Prostate gland (tissue), 2 donors: Measurements from ENCODE around the gene SFRP5.

Experiments
- CTCF ChIP-seq, 4 experiments: fragments of 200-600 bp in 2 of 4; fragments of 450-650 bp in 2 of 4; sonication (generic) in 2 of 4; IDR thresholded peaks; 1 replicate in 3 of 4; 2 replicates in 1 of 4; pipeline ENCODE4 v1.5.1; 2016 to 2019; ENCODE audit warnings: antibody characterized with exemption in 4 of 4, mild to moderate bottlenecking in 2 of 4, moderate library complexity in 2 of 4
- POLR2A ChIP-seq: fragments of 450-650 bp; IDR thresholded peaks from one replicate; pipeline ENCODE4 v1.6.1; 2016; ENCODE audit warnings: antibody characterized with exemption, mild to moderate bottlenecking

- TF ChIP-seq CTCF (IDR thresholded peaks at IDR 0.05) (no peak), POLR2A (no peak)
Measured at GRCh38 chr10:97779975-97780374, 8.2 kb upstream of the SFRP5 start.
